SHP77 (cell line): ENCODE data around the gene MYPOP.
"Not testable (repeated sequence)": the region's sequence is repeated elsewhere in the genome, so short reads cannot be mapped to it uniquely, and the experiment has no call there.

Experiments used
- DNase-seq, 2 experiments: peaks; one replicate each; lab custom pipeline; 2025; lab: John Stamatoyannopoulos, UW

MYPOP gene

DNA sequence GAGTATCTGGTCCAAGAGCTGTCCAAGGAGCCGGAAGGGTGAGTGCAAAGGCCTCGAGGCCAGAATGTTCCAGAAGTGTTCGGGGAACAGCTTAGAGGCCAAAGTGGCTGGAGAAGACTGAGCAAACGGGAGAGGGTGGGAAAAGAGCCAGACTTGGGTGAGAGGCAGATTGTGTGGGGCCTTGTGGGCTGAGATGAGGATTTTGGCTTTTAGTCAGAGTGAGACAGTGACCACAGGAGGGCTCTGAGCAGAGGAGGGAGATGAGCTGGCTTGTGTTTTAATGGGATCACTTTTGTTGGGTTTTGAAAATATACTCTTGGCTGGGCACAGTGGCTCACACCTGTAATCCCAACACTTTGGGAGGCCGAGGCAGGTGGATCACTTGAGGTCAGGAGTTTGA, 6.5 kb upstream of the MYPOP start:
- DNase-seq: no peak

DNA sequence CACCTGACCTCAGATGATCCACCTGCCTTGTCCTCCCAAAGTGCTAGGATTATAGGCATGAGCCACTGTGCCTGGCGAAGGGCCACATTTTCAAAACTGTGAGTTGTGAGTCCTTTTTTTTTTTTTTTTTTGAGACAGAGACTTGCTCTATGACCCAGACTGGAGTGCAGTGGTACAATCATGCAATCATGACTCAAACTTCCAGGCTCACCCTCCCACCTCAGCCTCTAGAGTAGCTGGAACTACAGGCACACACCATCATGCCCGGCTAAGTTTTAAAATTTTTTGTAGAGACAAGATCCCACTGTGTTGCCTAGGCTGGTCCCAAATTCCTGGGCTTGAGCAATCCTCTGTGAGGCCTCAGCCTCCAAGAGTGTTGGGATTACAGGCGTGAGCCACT, 3.8 kb upstream of the MYPOP start:
- no peak for DNase-seq

DNA sequence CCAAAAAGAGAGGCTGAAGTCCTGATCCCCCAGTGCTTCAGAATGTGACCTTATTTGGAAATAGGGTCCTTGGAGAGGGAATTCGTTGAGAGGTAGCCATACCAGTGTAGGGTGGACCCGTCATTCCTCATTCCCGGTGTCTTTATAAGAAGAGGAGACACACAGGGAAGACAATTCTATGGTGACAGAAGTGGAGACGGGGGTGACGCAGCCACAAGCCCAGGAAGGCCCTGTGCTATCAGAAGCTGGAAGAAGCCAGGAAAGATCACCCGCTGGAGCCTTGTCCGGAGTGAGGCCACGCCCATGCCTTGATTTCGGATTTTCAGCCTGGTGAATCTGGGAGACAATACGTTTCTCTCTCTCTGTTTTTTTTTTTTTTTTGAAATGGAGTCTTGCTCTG, 2.6 kb upstream of the MYPOP start:
- DNase-seq: no peak

DNA sequence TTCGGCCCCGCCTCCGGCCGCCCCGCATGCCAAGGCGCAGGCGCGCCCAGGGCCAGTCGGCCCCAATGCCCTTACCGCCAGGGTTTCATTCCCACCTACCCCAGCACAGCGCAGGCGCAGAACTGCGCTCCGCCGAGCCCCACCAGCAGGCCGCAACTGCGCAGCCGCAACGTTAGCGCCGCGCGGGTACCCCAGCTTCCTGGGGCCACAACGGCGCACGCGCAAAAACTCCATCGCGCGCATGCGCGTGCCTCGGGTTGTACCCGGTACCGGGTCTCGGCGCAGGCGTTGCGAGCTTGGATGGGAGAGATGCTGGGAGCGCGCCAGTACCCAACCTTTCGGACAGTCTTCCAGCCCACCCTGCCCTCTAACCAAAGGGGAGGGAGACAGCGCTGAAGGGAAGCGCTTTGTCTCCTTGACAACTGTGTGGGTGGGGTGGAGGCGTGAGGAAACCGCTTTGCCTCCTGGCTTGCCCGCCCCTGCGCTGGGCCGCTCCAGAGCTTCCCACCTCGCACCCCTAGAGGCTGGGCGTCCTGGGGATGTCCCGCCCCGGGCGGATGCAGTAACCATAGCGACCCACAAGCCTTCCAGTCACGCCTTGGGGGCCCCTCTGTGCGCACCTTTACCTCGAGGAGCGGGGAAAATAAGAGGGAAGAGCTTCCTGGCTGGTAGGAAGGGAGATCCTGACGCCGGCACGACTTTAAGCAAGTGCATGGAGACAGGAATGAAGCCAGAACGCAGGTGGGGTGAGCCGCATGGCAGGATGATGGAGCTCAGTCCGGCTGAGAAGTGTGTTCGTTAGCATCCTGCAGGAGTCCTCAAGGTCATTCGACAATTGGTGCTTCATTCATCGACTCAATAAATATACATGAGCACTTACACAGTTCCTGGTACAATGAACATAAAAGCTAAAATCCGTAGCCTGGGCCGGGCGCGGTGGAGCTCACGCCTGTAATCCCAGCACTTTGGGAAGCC, 525 bp upstream of the MYPOP start:
- peak; percentile 93 to 94 for DNase-seq

DNA sequence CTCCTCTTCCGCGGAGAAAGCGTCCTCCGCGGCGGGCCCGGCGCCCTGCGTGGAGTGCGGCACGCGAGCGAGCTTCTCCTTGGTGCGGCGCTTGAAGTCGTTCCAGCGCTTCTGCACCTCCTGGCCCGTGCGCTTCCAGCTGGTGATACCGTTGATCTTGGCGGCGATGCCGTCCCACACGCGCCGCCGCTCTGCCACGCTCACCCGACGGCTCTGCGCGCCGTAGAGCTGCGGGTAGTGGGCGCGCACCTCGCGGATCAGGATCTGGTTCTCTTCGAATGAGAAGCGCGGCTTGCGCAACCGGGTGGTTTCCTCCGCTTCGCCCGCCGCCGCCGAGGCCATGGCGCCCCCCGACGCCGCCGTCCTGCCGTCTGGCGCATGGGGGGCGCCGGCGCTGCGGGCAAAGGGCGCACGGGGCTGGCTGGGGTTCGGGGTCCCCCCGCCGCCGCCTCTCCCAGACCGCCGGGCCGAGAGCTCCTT, 941 bp downstream of the MYPOP start:
- peak in 1 of 2 experiments; percentile 26 for DNase-seq

DNA sequence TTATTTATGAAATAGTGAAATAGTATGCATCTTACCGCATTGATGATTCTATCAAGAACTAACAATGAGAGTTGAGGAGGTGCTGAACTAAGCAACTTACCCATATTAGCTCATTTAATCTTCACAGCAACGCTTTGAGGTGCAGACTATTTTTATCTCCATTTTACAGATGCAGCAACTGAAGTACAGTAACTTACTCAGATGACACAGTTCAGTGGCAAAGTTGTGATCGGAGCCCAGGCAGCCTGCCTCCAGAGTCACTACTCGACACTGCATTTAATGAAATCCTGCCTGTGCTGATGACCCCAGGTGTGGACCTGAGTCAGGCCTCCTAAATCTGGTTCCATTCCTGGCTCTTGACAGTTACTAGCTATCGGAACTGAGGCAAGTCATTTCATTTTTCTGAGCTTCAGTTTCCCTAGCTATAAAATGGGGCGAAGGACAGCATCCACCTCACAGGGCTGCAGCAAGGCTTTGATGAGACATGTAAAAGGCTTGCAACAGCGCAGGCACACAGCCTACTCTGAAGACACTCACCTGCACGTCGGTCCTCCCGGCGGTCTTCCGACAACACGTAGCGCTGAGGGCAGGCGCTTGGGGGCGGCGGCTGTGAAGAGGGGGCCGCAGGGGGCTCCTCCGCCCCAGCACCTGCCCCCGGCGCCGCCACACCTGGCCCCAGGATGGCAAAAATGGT, 1.5 kb downstream of the MYPOP start:
- DNase-seq: no peak

DNA sequence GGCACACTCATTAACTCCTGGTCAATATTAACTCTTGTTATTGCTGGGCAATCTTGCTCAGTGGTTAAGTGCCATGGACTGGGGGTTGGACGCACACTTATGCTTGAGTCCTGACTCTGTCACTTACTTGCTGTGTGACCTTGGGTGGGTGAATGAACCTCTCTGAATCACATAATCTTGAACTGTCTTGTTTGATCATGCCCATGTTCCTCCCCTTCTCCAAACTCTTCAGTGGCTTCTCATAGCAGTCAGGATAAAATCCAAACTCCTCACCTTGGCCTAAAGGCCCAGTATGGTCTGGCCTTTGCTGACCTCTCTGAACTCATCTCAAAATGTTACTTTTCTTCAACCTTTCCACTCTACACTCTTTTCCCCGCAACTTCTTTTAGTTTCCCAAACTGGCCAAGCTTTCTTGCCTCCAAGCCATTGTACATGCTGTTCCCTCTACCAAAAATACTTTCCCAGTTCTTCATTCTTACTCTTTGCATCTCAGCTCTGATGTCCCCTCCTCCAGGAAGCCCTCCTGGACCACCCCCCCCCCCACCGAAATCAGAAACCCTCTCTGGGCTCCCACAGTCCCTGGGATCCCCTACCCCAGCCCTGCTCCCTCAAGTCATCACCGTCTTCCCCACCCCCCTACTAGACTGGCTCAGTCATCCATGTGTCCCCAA, 2.4 kb downstream of the MYPOP start:
- DNase-seq: no peak

DNA sequence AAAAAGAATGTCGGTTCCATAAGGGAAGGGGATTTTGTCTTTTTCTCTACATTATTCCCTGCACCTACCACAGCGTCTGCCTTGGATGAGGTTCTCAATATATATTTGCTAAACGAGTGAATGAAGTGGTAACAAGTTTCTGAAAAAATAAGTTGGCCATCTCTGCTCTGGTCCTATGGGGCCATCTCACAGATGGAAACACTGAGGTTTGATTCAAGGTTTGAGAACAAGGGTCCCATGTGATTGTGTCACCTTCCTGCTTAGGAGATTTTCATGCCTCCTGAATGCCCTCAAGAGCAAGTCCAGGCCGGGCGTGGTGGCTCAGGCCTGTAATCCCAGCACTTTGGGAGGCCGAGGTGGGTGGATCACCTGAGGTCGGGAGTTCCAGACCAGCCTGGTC, 3.2 kb downstream of the MYPOP start:
- DNase-seq: no peak

DNA sequence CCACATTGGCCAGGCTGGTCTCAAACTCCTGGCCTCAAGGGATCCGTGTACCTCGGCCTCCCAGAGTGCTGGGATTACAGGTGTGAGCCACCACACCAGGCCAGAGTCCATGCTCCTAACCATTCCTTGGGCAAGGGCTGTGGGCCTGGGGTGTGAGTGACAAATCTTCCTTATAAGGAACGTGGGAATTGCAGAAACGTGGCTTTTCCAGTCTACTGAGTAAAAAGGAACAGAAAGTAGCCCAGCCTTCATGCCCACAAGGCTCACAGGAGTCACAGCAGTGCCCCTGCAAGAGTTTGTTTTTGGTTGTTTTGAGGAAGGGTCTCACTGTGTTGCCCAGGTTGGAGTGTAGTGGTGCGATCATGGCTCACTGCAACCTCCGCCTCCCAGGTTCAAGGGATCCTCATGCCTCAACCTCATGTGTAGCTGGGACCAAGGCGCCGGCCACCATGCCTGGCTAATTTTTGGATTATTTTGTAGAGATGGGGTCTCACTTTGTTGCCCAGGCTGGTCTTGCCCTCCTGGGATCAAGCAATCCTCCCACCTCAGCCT, 5.1 kb downstream of the MYPOP start:
- DNase-seq: no peak

DNA sequence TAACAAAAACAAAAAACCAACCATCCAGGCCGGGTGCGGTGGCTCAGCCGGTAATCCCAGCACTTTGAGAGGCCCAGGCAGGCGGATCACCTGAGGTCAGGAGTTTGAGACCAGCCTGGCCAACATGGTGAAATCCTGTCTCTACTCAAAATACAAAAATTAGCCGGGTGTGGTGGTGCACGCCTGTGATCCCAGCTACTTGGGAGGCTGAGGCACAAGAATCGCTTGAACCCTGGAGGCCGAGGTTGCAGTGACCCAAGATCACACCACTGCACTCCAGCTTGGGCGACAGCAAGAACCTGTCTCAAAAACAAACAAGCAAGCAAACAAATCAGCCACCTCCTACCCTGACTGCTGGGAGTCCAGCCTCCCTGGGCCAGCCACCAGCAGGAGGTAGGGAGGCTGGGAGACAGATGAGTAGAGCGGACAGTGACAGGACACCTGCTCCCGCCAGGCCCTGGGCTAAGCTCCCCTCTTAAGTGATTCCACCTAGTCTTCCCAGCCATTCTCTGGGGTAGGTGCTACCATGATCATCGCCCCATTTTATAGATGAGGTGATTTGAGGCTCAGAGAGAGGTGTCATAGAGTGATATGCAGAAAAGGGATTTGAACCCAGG, 6.3 kb downstream of the MYPOP start:
- not testable (repeated sequence) for DNase-seq

DNA sequence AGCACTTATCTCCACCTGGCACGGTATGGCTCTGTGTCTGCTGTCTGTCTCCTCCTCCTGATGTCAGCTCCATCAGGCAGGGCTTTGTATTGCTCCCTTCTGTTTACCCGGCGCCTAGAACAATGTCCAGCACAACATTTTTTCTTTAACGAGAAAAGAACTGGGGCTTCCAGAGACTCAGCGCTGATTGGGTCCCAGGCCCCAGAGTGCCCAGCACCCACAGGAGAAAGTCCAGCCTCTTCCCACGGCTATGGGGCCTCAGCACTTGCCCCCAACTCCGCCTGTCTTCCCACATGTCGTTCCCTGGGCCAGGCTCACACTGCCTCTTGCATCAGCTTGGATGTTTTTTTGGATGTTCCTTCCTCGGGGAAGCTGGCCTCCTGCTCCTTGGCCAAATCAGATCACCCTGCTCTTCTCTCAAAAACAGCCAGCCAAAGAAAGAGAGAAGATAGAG, 6.9 kb downstream of the MYPOP start:
- no peak for DNase-seq

DNA sequence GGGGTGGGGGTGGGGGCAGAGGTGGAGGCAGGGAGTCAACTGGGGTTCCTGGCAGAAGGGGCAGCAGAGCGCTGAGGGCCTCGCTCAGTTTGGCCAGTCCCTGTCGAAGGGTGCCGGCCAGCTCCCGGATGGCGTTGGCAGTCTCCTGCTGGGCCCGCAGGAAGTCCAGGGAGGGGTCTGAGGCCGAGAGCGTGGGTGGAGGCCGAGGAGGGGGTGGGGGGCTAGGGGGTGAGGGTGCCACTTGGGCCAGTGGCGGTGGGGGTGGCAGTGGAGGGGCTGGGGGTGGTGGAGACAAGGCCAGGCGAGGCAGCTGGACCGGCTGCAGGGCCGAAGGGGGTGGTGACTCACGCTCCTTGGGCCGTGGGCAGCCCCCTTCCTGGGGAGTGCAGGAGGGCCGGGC, 11.5 kb downstream of the MYPOP start:
- no peak for DNase-seq

DNA sequence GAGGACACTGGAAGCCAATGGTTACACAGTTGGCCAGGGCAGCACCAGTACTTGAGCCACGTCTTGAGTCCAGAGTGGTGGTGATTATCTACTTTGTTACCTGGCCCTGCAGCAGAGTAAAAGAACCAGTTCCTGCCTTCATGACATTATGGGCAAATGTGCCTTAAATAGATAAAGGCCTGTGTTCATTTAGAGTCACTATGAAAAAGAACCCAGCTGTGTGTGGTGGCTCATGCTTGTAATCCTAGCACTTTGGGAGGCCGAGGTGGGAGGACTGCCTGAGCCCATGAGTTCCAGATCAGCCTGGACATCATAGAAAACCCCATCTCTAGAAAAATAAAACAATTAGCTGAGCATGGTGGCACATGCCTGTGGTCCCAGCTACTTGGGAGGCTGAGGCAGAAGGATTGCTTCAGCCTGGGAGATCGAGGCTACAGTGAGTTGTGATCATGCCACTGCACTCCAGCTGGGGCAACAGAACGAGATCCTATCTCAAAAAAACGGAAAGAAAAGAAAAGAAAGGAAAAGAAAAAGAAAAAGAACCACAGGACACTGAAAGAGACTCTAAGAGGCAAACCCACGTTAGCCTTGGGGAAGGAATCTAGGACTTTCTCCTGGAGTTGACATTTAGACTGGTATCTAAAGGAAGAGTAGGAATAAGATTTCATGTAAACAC, 13.1 kb downstream of the MYPOP start:
- no peak for DNase-seq

DNA sequence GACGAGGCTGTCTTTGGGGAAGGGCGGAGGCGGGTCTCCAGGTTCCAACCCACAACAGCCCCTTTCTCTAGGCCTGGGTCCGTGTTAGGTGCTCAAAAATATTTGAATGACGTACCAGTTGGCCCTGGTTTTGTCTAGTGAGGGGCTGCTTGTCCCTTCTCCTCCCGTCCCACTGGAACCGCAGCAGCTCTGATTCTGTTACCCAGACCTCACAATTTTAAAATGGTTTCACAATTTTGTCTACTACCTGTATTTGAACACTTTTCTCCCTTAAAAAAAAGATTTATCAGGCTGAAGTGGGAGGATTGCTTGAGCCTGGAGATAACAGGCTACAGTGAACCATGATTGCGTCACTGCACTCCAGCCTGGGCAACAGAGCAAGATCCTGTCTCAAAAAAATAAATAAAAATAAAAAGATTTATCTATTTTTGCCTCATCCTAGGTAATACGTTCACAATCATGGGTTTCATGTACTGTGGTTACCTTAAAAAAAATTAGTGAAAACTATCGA, 15.2 kb downstream of the MYPOP start:
- peak in 1 of 2 experiments; percentile 47 for DNase-seq

DNA sequence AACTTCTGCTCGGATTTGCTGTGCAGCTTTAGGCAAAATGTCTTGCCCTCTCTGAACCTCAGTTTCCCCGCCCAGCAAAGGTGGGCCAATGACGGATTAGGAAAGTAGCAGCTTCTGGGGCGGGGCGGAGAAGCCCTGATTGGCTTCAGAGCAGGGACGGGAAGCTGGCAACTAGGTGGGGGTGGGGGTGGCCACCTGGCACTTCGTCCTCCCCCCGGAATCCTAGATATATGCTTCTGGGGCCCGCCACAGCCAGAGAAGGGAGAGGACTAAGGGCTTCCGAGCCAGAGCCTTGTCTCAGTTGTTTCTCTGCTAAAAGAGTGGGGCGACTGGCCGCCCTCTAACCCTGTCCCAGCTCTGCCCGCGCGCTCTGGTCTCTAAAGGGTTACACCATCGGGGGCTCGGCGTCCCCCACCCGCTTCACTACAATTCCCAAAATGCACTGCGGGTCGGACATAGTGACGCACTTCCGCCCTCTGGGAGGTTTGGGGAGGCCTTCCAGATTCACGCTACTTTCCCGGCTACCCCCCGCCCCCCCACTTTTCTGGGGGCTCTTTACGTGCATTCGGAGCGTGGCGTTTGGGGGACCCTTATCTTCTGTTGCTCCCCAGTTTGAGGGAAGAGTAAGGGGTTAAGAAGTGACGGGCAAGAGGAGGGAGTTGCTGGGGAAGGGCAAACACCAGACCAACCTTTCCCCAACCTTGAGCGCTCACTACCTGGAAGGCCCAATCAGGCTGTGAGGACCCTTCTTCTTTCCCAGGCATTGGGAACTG, 15.8 kb downstream of the MYPOP start:
- DNase-seq: peak; percentile 86 to 89

DNA sequence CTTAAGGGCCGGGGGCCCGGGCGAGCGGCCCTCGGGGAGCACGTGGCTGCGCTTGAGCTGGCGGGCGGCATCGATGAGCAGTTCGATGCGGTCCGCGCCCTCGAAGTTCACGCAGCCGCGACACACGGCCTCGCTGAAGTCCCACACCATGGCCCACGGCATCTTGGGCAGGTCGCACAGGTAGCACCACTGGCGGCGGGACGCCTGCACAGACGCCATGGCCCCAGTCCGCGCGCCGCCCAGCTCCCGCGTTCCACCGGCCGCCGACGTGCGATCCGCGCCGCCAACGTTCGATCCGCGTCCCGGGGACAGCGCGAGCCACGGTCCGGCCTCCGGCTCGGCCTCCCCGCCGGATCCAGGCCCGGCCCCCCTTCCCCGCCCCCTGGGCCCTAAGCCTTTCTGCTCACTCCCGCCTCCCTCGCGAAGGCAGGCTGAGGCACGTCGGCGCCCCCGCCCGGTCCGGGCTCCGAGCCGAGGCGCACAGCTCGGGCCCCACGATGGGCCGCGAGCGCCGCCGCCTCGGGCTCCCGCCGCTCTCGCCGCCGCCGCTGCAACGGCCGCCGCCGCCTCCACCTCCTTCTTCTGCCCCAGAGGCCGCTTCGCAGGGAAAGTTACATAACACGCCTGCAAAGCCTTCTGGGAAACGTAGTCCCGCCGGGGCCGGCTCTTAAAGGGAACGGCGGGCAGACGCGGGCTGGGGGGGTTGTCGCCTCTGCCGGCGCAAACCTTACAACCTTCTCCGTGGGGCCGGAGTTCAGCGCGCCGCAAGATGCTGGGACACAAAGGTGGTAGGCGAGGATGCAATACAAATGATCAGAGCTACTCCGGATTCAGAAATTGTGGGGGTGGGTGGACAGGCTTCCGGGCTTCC, 16.6 kb downstream of the MYPOP start, which contains the start of gene IRF2BP1:
Gene IRF2BP1, minus strand, starts transcription at position 586 of the 871 bp plus-strand sequence. Its CDS starts 367 bp downstream, at position 219.
- peak; percentile 64 to 88 for DNase-seq

DNA sequence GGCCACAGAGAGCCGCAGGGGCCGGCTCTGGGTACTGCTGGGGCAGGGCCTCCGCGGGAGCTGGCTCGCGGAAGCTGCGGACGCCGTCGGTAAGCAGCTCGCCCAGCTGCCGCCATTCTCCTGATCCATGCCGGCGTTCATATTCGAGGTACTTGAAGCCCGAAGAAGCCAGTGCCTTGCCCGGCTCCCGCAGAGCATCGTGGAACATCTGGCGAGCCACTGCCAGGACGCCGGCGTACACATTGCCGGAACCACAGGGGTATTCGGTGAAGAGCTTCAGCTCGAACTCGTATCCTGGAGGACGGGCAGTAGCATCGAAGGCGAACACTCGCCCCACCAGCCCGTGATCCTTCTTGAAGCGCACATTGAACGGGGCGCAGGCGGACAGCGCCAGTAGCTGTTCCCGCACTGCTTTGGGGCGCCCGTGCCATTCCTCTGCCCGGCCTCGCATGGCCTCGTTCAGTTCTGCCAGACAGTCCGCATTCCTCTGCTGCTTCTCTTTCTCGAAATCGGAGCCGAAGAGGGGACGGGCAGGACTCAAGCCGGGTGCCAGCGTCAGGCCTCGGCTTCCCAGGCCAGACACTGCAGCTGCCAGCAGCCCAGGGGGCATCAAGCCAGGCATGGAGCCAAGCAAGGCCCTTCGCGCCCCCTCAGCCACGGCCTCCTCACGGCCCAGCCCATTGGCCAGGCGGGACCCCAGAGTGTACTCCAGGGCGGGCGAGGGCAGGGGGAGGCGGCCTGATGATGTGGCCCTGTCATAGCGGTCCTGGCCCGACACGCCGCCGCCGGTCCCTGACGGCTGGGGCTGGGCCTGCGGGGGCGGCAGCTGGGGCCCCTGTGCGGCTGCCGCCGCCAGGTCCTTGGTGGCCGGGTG, 17.5 kb downstream of the MYPOP start:
- DNase-seq: peak in 1 of 2 experiments; percentile 18
